Measurements from ENCODE around the gene COG7.
"Not testable (repeated sequence)": the region's sequence is repeated elsewhere in the genome, so short reads cannot be mapped to it uniquely, and the experiment has no call there.

COG7 gene

DNA sequence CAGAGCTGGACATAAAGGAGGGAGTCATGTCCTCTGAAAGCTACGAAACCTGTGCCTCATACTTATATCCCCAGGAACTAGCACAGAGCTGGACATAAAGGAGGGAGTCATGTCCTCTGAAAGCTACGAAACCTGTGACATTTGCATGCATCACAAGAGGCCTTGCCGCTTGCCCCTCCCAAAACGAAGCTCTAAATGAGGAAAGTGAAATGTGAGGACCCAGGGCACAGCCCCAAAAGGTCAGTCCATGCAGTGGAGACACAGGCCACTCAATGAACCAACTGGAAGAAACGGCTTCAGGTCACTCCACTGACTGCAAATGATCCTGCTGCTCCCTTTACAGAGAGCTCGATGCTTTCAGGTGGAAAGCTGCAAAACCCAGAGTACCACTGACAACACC lies 38.3 kb downstream of the COG7 start:
- DNase-seq (ENCODE audit: low read depth in 2 of 3, low spot score in 1 of 3): no peak

DNA sequence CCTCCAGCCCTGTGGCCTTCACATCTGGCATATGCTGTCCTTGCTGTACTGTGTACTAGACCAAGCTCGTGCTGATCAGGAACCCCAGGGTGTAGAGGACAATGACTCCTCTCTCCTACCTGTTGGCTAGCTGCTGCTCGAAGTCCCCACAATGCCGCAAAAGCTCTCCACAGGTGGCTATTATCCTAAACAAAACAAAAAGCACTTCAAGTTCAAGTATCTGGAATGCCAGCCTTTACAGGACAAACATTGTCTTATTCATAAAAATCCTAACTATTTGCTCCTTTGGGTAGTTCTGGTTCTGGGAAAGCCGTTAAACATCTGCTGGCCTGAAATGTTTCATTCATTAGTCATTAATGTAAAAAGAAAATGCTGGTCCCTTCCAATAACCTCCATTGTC lies 42.8 kb downstream of the COG7 start:
- no peak for DNase-seq (ENCODE audit: low read depth in 2 of 3, low spot score in 1 of 3)

DNA sequence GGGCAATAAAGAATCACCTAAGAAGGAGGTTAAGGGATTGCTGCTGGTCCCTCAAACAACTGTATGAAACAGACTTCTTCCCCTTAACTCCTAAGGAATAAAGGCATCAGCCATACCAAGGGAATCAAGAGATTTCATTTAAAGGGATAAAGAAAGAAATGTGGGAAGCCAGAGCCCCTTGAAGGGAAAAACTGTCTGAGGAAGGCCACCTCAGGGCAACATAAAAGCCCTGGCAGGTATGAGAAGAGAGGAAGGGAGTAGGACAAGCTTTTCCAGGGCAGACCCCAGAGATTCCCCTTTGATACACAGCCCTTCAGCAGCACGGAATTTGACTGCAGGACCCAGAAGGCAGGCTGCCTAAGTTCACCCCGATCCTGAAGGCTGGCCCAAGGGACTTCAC lies 43.5 kb downstream of the COG7 start:
- no peak for DNase-seq (ENCODE audit: low read depth in 2 of 3, low spot score in 1 of 3)

DNA sequence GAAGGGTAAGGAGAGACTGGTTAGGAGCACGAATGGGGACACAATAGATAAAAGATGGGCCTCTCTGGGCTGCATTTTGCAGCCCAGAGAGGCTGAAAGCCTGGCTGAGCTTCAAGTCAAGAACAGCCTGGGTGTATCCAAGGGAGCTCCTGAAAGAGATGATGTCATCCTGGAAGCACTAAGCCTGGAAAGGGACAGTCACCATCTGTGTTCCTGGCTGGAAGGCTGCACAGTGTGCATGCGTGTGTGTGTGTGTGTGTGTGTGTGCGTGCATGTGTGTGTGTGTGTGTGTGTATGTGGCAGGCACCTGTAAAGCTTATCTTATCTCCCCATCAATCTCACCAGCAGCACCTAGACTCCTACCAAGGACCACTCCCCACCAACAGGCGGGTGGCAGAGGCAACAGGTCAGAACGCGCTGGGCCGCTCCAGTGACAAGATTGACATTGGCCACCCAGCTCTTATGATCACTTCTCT lies 44.1 kb downstream of the COG7 start:
- no peak for DNase-seq (ENCODE audit: low read depth in 2 of 3, low spot score in 1 of 3)

DNA sequence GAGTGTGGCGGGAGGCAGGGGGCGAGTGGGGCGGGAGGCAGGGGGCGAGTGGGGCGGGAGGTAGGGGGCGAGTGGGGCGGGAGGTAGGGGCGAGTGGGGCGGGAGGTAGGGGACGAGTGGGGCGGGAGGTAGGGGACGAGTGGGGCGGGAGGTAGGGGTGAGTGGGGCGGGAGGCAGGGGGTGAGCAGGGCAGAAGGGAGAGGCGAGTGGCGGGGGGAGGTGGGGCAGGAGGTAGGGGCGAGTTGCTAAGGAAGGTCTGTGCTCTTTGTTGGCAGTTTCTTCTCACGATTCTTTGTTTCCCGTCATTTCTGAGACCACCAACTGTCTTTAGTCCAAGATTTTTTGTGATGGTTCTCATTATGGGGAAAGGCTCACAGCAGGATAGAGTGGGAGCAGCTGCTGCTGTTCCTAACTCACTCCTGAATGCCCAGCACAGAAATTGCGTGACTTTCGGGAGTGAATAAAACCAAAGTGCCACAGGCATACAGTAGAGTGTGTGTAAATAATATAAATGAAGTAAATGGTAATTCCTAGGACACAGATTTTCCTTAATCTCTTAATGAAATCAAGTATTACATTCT lies 44.7 kb downstream of the COG7 start:
- no peak for DNase-seq (ENCODE audit: low read depth in 2 of 3, low spot score in 1 of 3)

DNA sequence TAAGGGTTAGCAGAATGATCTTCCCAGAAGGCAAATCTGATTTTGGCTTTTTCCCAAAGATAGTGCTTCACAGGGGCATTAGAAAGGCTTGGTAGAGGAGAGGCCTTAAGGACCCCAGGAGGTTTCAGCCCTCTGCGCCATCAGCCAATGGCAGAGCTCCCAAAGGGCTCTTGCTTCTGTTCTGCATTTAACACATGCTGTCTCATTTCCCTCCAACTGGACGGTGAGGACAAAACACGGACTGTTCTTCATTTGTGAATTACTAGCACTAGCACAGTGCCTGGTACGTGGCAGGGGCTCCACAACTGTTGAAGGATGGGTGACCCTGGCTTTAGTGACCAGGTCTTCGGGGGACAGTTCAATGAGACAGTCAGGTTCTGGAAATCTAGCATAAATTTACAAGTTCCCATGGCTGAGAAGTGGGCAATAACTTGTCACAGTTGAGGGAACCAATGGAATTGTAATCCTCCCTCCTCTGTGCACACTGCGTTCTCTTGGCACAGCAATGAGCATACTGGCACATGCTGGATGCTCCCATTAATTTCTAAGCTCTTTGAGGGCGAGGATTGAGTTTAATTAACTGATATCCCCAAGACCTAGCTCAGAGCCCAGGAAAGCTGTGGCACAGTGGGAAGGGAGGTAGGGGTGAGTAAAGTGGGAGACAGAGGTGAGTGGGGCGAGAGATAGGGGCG lies 45.4 kb downstream of the COG7 start:
- DNase-seq (ENCODE audit: low read depth in 2 of 3, low spot score in 1 of 3): no peak

DNA sequence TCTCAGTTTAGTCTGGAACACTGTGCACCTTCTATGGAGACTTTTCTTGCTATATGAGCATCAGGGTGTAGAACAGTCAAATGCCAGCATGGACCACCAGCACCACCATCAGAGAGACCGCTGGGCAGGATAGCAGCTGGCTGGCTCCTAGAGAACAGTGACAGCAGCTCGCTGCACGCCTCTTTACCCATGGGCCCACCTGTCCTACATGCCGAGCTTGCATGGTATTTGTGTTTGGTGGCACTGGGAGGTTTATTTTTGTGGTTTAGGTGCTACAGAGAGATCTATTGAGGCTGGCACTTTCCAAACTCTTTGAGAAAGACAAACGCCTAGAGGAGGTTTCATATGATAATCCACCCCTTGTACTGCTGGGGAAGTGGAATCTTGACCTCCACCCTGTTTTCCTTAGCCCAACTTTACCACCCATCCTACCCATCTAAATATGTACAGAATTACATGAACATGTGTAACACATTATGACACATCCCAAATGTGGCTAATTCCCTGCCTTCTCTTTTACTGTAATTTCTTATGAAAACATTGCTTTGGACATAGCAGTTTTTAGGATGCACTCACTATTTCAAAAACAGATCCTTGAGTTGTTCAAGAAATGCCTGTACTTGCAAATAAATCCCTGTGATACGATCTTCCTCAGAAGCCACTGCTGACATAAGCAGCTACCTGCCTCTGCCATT lies 46.3 kb downstream of the COG7 start:
- DNase-seq (ENCODE audit: low read depth in 2 of 3, low spot score in 1 of 3): no peak

DNA sequence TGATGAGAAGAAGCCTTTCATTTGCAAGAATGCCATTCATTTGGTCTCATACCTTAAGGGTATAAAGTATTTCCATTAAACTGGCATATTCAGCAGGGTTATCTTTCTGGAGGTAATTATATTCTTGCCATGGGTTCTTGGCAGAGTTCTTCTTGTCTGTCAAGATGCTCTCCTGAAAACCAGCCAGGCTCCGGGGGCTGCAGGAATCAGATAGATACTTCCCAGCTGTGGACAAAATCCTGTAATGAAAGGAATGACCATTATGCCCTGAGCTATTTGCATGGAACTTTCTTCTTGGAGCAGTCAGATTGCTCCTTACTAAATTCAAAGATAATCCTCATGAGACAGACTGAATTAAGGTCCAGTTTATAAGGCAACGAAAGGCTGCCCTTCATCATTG lies 47.0 kb downstream of the COG7 start:
- no peak for DNase-seq (ENCODE audit: low read depth in 2 of 3, low spot score in 1 of 3)

DNA sequence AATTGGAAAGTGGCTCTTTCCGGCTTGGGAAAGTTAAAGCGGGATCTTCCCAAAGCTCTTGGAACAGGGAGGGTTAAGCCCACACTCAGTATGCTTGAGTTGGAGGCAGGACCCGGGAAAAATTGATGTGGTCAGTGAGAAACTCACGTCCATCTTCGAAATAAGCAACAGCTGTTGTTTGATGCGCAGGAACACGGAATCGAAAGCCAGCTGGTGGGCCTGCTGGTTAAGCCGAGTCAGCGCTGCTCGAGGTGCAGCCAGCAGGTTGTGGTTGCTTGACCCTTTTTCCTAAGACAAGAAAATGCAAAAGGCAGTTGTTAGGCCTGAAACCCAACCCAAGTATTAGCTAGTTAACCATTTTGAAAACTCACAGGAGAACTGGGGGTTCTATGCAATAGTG lies 49.4 kb downstream of the COG7 start:
- no peak for DNase-seq (ENCODE audit: low read depth in 2 of 3, low spot score in 1 of 3)

DNA sequence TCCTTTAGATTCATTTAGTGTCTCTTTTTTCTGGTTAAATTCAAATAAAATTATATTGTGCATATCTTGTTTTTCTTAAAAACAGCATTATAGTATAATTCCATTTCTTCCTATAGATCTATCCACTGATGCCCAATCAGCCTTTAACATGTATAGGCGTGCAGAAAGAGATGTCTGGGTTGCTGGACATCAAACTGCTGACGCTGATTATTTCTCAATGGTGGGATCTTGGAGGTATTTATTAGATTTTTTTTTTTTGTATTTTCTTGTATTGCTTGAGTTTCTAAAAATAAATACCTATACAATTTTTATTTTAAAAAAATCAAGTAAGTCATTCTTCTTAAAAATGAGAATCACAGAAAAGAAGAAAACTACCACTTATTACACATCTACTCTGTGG lies 50.9 kb downstream of the COG7 start:
- no peak for DNase-seq (ENCODE audit: low read depth in 2 of 3, low spot score in 1 of 3)

DNA sequence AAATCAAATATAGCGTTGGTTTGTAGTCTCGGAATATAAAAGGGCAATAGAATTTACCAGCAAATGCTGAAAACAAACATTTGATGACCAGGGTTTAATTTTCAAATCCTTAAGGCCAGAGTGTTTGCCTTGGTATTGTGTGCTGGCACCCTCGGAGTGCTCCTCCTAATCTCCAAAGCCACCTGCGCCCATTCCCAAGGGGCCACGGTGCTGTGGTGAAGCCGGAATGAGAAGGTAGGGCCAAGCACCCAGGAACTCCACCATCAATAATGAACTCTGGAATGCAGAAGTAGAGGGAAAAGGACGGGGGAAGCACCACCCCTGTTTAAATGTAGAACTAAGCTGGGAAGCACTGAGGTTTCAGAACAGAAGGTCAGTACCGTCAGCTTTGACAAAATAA lies 51.9 kb downstream of the COG7 start:
- no peak for DNase-seq (ENCODE audit: low read depth in 2 of 3, low spot score in 1 of 3)

DNA sequence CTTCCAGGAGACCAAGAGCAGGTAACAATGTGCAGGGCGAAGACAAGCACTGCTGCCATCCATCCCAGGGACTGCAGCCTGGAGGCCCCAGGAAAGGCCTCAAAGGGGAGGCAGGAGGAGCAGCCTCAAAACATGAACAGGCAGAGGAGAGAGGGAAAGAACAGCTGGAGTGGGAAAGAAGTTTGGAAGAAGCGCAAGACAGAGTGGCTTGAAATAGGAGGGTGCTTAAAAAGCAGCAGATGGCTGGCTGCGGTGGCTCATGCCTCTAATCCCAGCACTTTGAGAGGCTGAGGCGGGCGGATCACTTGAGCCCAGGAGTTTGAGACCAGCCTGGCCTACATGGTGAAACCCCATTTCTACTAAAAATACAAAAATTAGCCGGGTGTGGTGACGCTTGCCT lies 52.5 kb downstream of the COG7 start:
- not testable (repeated sequence) for DNase-seq (ENCODE audit: low read depth in 2 of 3, low spot score in 1 of 3)

DNA sequence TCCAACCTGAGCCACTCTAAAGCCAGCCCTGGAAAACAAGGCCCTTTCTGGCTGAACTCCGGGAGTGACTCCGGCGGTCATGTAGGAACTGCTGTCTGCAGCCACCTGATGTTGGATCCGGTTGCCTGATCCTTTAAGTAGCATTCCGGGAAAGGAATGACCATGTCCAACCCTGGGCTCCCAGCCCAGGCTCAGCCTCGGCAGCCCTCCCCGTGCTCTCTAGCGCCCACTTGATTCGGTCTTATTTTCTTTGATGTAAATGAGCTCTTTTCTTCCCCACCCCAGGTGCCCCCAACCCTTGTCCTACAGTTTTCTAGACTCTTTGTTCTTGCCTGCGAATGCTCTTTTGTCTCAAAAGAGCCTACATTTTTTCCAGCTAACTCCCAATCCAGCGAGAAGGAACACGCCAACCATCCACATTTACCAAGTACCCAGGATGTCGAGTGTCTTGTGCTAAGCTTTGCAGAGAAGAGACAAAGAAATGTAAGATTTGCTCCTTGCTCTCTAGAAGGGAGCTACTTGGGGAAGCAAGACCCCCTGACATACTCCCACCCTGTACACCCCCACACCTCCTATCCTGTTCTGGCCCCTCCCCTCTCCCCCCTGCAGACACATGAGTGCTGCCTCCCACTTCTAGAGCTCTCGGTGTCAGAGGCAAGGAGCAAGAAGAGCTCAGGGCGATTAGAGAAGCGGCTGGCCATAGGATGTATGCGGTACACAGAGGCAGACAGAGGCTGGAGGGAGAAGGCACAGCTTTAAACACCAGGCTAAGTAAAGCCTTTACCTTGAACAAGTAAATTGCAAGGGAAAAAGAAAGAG lies 53.8 kb downstream of the COG7 start:
- no peak for DNase-seq (ENCODE audit: low read depth in 2 of 3, low spot score in 1 of 3)

DNA sequence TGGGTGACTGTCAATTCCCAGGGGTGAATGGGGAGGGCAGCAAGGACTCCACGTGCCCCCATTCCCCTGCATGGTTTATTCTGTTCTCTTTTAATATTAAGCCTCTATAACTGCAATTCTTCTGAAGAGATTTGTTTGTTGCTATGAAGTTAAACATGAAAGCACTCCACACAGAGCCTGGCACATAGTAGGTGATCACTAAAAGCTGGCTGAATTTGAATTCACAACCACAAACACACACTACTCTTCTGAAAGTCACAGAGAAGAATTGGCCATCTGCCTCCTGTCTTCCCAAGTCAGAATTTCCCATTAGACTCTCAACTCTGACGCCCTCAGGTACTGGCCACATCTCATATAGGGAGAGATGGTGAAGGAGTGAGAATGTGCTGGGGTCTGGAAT lies 55.5 kb downstream of the COG7 start:
- no peak for DNase-seq (ENCODE audit: low read depth in 2 of 3, low spot score in 1 of 3)

DNA sequence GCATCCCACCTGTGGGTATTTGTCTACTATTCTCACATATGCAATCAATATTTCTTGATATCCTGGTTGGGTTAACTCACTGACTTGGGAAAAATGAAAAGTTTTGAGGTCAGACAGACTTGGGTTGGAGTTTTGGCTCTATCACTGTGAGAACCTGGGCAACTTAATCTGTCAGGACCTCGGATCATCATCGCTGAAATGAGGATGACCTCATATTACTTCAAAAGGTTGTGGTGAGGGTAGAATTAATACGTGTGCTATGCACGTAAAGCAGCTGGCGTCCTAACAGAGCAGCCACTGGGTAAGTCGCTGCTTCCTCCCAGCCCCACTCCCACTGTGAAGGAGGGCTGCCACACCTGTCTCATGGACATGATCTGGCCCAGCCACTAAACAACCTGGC lies 57.3 kb downstream of the COG7 start:
- DNase-seq (ENCODE audit: low read depth in 2 of 3, low spot score in 1 of 3): no peak

DNA sequence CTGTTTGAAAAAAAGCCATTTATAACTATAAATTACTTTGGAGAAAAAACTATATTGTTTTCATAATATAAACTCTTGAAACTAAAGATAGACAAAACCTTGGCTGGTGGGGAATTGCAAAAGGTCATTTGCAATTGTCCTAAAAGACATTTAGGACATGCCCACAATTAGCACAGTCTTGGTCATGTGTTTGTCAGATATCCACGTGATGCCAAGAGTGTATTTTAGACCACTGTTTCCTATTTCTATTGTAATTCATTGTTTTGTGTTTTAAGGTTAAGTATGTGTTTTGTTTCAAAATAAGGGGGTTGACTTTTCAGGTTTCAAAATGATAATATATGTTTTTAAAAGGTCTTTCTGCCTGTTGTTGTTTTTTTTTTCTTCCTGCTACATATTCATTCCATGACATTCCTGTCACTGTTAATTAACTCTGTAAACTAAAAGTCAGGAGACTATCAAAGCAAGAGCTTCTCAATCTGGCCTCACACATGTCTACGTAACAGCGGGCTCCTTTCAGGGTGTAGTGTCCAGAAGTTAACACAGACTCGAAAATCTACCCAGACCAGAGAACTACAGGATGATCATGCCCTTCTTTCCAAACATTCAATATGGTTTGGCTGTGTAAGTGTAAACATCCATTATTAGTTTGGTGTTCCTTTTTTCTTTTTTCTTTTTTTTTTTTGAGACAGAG lies 58.7 kb downstream of the COG7 start:
- no peak for DNase-seq (ENCODE audit: low read depth in 2 of 3, low spot score in 1 of 3)

DNA sequence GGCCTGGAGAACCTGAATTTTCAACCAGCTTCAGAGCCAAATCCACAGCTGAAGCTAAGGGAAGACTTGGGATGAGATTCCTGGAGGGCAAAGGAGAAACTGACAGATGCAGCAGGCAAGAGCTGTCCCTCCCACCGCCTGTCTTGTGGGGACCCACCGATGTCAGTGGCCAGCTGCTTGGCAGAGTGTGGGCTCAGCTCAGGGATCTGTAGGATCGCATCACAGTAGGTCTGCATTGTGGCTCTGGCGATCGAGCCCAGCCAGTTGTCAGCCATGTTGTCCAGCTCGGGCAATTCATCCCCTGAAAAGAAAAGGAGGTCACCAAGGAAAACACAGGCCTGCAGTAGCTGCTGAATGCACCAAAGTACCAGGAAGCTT lies 60.8 kb downstream of the COG7 start:
- no peak for DNase-seq (ENCODE audit: low read depth in 2 of 3, low spot score in 1 of 3)

DNA sequence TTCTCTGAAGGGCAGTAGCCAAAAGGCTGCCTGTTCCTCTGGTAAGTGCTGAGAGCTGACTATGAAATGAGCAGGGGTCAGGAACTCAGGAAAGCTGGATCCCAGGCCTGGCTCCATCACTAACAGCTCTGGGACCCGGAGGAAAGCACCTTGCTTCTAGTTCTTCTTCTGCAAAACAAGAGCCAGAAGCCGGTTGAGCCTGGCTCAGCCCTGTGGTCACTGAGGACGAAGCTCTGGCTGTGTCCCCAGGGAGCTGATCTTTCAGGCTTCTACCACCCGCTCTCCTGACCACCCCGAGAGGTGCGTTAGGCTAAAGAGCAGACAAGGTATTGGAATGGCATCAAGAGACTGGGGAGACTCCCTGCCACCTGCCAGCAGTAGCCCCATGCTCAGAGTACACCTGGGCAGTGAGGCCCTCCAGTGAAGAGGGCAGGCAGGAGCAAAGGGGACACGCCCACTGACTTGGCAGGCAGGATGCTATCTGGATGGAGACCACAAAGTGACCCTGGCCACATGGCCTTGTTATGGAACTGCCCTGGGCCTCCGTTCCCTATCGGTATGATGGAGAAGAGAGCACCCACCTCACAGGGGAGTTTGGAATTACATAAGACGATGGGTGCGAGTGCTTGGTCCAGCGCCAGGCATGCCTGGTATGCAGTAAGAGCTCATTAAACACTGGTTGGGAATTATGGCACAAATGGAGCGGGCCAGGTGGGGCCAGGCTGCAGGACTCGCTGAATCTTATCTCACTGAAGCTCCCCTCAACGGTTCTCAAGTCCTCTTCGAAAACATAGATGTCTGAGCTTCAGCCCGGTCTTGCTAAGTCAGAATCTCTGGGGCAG lies 61.4 kb downstream of the COG7 start:
- no peak for DNase-seq (ENCODE audit: low read depth in 2 of 3, low spot score in 1 of 3)

DNA sequence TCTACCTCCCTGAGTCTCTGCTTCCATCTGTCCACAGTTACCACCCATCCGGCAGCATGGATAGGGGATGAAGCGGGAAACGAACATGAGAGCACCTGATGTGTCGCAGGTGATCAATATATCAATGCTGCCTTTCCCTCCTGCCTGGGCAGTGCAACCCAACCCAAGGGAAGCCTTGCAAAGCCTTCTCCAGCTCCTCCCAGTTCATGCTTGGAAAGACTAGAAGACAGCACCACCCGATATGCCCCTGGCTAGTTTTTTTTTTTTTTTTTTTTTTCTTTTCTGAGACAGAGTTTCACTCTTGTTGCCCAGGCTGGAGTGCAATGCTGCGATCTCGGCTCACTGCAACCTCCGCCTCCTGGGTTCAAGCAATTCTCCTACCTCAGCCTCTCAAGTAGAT lies 63.1 kb downstream of the COG7 start:
- DNase-seq (ENCODE audit: low read depth in 2 of 3, low spot score in 1 of 3): not testable (repeated sequence)

DNA sequence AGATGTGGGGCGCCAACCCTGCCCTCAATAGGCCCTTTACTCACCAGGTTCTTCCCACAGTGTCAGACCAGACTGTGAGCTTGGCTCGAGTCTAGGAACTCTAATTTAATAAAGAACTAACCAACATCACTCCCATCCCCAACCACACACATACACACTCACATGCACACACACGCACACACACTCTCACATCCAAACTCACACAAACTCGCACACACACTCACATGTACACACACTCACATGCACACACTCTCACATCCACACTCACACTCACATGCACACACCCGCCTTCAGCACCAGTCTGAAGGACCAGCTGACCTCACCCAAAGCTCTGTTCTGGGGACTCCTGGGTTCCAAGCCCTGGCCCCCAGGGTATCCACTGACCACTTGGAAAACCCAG lies 63.8 kb downstream of the COG7 start:
- no peak for DNase-seq (ENCODE audit: low read depth in 2 of 3, low spot score in 1 of 3)

All from stimulated activated CD4-positive, alpha-beta T cell treated with anti-CD3 and anti-CD28 coated beads, Interleukin-12 subunit alpha, Interleukin-12 subunit beta, amount 100 ng/mL, for 48 hours (primary cell).